Loucy (cell line): ENCODE results near the gene MON2.

ENCODE experiments used
- EZH2phosphoT487 ChIP-seq: fragments of 200-600 bp; IDR thresholded peaks from 2 replicates; pipeline ENCODE4 v1.6.1; 2018; ENCODE audit warnings: antibody characterized with exemption, mild to moderate bottlenecking, moderate library complexity, borderline replicate concordance
- TF ChIP-seq, protein P1 (sequence below): fragments of 200-600 bp; sonication (generic); conservative IDR thresholded peaks from 2 replicates; pipeline ENCODE4 v1.5.1; 2014; ENCODE audit warnings: mild to moderate bottlenecking, antibody characterized with exemption, low read length

- TF ChIP-seq, protein P1, sequence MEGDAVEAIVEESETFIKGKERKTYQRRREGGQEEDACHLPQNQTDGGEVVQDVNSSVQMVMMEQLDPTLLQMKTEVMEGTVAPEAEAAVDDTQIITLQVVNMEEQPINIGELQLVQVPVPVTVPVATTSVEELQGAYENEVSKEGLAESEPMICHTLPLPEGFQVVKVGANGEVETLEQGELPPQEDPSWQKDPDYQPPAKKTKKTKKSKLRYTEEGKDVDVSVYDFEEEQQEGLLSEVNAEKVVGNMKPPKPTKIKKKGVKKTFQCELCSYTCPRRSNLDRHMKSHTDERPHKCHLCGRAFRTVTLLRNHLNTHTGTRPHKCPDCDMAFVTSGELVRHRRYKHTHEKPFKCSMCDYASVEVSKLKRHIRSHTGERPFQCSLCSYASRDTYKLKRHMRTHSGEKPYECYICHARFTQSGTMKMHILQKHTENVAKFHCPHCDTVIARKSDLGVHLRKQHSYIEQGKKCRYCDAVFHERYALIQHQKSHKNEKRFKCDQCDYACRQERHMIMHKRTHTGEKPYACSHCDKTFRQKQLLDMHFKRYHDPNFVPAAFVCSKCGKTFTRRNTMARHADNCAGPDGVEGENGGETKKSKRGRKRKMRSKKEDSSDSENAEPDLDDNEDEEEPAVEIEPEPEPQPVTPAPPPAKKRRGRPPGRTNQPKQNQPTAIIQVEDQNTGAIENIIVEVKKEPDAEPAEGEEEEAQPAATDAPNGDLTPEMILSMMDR, result no peak
- TF ChIP-seq EZH2phosphoT487, result no peak
Observed at GRCh38 chr12:62481843-62482540, 15.4 kb downstream of the MON2 start.
